Liver (tissue), 9 donors: Measurements from ENCODE around the gene PFAS. TPM values are rescaled to one million over a fixed set of nuclear protein-coding genes. Genes with fewer than 3 reads are reported as not detected.
A peak's percentile ranks its signal among the peaks of the same experiment; 100 is the strongest.

Experiments used
- DNase-seq: peaks from one replicate; pipeline ENCODE4 v3.0.0-alpha.2; 2017; ENCODE audit warnings: low spot score
- H3K27ac ChIP-seq, 2 donors: one replicate each; pipeline ENCODE4 v1.7.0; 2013; ENCODE audit warnings: inconsistent platforms in 2 of 2, low read length in 2 of 2, control low read depth in 1 of 2, low read depth in 1 of 2, mild to moderate bottlenecking in 1 of 2
- H3K27me3 ChIP-seq, 4 donors: one replicate each; pipeline versions ENCODE4 v1.6.1 to v1.7.0; 2013; ENCODE audit warnings: low read length in 3 of 4, inconsistent platforms in 1 of 4, mild to moderate bottlenecking in 1 of 4, moderate library complexity in 1 of 4; ENCODE audit not compliant: control insufficient read depth in 4 of 4, insufficient read depth in 4 of 4
- H3K36me3 ChIP-seq, 4 donors: one replicate each; pipeline versions ENCODE4 v1.6.1 to v1.7.0; 2013; ENCODE audit warnings: low read length in 3 of 4, mild to moderate bottlenecking in 3 of 4, low read depth in 1 of 4, moderate library complexity in 1 of 4; ENCODE audit not compliant: control insufficient read depth in 4 of 4, insufficient read depth in 3 of 4
- H3K4me1 ChIP-seq, 4 donors: one replicate each; pipeline versions ENCODE4 v1.6.1 to v1.7.0; 2013; ENCODE audit warnings: low read length in 3 of 4, mild to moderate bottlenecking in 3 of 4, moderate library complexity in 1 of 4; ENCODE audit not compliant: control insufficient read depth in 4 of 4, insufficient read depth in 4 of 4
- H3K4me3 ChIP-seq, 3 donors: one replicate each; pipeline versions ENCODE4 v1.6.1 to v1.7.0; 2013; ENCODE audit warnings: low read length in 3 of 3, control low read depth in 1 of 3, low read depth in 1 of 3, mild to moderate bottlenecking in 1 of 3
- H3K9ac ChIP-seq, 2 donors: one replicate each; pipeline ENCODE4 v1.7.0; 2013; ENCODE audit warnings: low read length in 2 of 2, mild to moderate bottlenecking in 2 of 2, moderate library complexity in 2 of 2, control low read depth in 1 of 2, low read depth in 1 of 2
- H3K9me3 ChIP-seq, 4 donors: one replicate each; pipeline versions ENCODE4 v1.6.1 to v1.7.0; 2013; ENCODE audit warnings: low read length in 3 of 4; ENCODE audit not compliant: control insufficient read depth in 4 of 4
- EGR1 ChIP-seq, 2 donors: IDR thresholded peaks; 2 replicates each; pipeline ENCODE4 v1.6.1; 2016 to 2018; ENCODE audit warnings: antibody characterized with exemption in 2 of 2, low read depth in 2 of 2
- FOXA2 ChIP-seq: IDR thresholded peaks from 2 replicates; pipeline ENCODE4 v1.6.1; 2016; ENCODE audit warnings: antibody characterized with exemption
- GABPA ChIP-seq, 2 donors: IDR thresholded peaks in 1 of 2; conservative IDR thresholded peaks in 1 of 2; 2 replicates each; pipeline ENCODE4 v1.6.1; 2016; ENCODE audit warnings: antibody characterized with exemption in 2 of 2, mild to moderate bottlenecking in 1 of 2, moderate library complexity in 1 of 2
- HNF4A ChIP-seq, 2 donors: conservative IDR thresholded peaks; 2 replicates each; pipeline ENCODE4 v1.6.1; 2016; ENCODE audit warnings: antibody characterized with exemption in 2 of 2, mild to moderate bottlenecking in 2 of 2
- HNF4G ChIP-seq: IDR thresholded peaks from 2 replicates; pipeline ENCODE4 v1.6.1; 2016; ENCODE audit warnings: antibody characterized with exemption
- JUND ChIP-seq, 2 donors: IDR thresholded peaks; 2 replicates each; pipeline ENCODE4 v1.6.1; 2016; ENCODE audit warnings: antibody characterized with exemption in 2 of 2
- NR2F2 ChIP-seq: IDR thresholded peaks from 2 replicates; pipeline ENCODE4 v1.6.1; 2016; ENCODE audit warnings: antibody characterized with exemption
- RAD21 ChIP-seq, 2 donors: IDR thresholded peaks; 2 replicates each; pipeline ENCODE4 v1.6.1; 2016; ENCODE audit warnings: antibody characterized with exemption in 2 of 2, mild to moderate bottlenecking in 2 of 2
- RXRA ChIP-seq, 2 donors: IDR thresholded peaks; 2 replicates each; pipeline ENCODE4 v1.6.1; 2017 to 2018; ENCODE audit warnings: antibody characterized with exemption in 2 of 2, mild to moderate bottlenecking in 1 of 2
- TAF1 ChIP-seq: conservative IDR thresholded peaks from 2 replicates; pipeline ENCODE4 v1.6.1; 2016; ENCODE audit warnings: antibody characterized with exemption, mild to moderate bottlenecking
- YY1 ChIP-seq: IDR thresholded peaks from 2 replicates; pipeline ENCODE4 v1.6.1; 2016; ENCODE audit warnings: antibody characterized with exemption, mild to moderate bottlenecking
- WGBS: extraction: QIAGEN DNeasy Blood & Tissue Kit; methylation state at CpG from one replicate; pipeline ENCODE4 v1.1.7; 2013; 5-methylcytosine and 5-hydroxymethylcytosine counted together
- polyA plus RNA-seq, 2 donors: library from polyadenylated mRNA; stranded (reverse) in 1 of 2; unstranded in 1 of 2; fragments of 200-250 nt in 1 of 2; fragments of >200 nt in 1 of 2; fragmentation: Nextera tagmentation in 1 of 2; extraction: Ambion mirVana in 1 of 2; gene quantifications; one replicate each; pipeline versions ENCODE4 v1.2.1 to v1.2.3, GENCODE V29; 2013 to 2015
- total RNA-seq, 2 donors: library from RNA; depleted of rRNA; stranded (reverse); fragments of >200 nt; gene quantifications; one replicate each; pipeline ENCODE4 v1.2.3, GENCODE V29; 2014
- TF ChIP-seq, protein P1 (sequence below): IDR thresholded peaks from 2 replicates; pipeline ENCODE4 v1.6.1; 2016; ENCODE audit warnings: antibody characterized with exemption
- TF ChIP-seq, protein P2 (sequence below): IDR thresholded peaks from 2 replicates; pipeline ENCODE4 v1.6.1; 2016; ENCODE audit warnings: antibody characterized with exemption
- TF ChIP-seq, protein P3 (sequence below): fragments of 150-350 bp; IDR thresholded peaks from 2 replicates; pipeline ENCODE4 v1.5.1; 2017; ENCODE audit warnings: improper control_type of control experiment, low read depth, low read length; ENCODE audit not compliant: missing input control
- TF ChIP-seq, protein P4 (sequence below): IDR thresholded peaks from 2 replicates; pipeline ENCODE4 v1.6.1; 2016; ENCODE audit warnings: antibody characterized with exemption
- TF ChIP-seq, protein P5 (sequence below): IDR thresholded peaks from 2 replicates; pipeline ENCODE4 v1.6.1; 2016; ENCODE audit warnings: antibody characterized with exemption, mild to moderate bottlenecking
- donor health status: healthy.
- donor health status: healthy.
- donor health status: healthy.
- donor health status: healthy.
- donor health status: healthy.

The PFAS gene
- total and polyA plus RNA-seq, 4 donors = 6.0 to 18.5 (median 10.8) TPM

DNA sequence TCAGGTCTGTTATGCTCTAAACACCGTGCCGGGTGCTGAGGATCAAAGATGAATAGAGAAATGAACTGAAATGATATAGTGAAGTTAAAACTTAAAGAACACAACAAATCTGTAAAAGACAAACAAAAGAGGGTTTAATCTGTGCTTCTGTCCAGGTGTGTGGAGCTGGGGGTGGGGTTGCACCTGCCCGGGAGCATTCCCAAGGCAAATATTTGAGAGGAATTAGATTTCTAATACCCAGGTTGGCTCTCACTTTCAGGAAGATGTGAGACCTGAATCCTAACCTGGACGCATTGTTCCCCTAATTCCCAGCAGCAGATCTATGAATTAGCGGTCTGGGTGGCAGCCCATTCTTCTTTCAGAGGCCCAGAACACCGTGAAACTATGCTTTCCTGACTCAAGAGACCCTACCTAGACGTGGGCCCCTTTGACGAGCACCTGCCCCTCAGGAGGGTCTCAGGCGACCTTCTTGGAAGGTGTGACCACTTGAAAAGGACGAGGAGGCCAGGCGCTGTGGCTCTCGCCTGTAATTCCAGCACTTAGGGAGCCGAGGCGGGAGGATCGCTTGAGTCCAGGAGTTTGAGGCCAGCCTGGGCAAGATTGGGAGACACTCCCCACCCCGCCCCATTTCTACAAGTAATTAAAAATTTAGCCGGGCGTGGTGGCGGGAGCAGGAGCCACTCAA lies 38.7 kb downstream of the PFAS start:
- Histone ChIP-seq H3K4me3 (peak overlapping the region; percentile 54 to 85 (median 68)), H3K4me1 (peaks cover 8 to 46% (median 39%) of the 10 kb centered on the region in 4 donors), H3K27ac (peak overlapping the region; percentile 83 to 88), H3K27me3 (no peaks in the 10 kb centered on the region), H3K9ac (peak overlapping the region; percentile 48 to 69), H3K36me3 (no peaks in the 10 kb centered on the region), H3K9me3 (no peaks in the 10 kb centered on the region)
- TF ChIP-seq JUND (IDR thresholded peaks at IDR 0.05) (no peak), NR2F2 (no peak), HNF4A (conservative IDR thresholded peaks at IDR 0.05) (no peak), FOXA2 (no peak), HNF4G (no peak), RXRA (IDR thresholded peaks at IDR 0.05) (no peak), TAF1 (no peak), GABPA (IDR thresholded peaks at IDR 0.05 in 1 of 2, conservative IDR thresholded peaks at IDR 0.05 in 1 of 2) (no peak), YY1 (no peak), RAD21 (IDR thresholded peaks at IDR 0.05) (no peak), EGR1 (IDR thresholded peaks at IDR 0.05; ENCODE audit: low read depth in 2 of 2) (no peak)
- TF ChIP-seq, protein P1, sequence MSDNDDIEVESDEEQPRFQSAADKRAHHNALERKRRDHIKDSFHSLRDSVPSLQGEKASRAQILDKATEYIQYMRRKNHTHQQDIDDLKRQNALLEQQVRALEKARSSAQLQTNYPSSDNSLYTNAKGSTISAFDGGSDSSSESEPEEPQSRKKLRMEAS = no peak
- TF ChIP-seq, protein P2, sequence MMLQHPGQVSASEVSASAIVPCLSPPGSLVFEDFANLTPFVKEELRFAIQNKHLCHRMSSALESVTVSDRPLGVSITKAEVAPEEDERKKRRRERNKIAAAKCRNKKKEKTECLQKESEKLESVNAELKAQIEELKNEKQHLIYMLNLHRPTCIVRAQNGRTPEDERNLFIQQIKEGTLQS = no peak
- TF ChIP-seq, protein P3, sequence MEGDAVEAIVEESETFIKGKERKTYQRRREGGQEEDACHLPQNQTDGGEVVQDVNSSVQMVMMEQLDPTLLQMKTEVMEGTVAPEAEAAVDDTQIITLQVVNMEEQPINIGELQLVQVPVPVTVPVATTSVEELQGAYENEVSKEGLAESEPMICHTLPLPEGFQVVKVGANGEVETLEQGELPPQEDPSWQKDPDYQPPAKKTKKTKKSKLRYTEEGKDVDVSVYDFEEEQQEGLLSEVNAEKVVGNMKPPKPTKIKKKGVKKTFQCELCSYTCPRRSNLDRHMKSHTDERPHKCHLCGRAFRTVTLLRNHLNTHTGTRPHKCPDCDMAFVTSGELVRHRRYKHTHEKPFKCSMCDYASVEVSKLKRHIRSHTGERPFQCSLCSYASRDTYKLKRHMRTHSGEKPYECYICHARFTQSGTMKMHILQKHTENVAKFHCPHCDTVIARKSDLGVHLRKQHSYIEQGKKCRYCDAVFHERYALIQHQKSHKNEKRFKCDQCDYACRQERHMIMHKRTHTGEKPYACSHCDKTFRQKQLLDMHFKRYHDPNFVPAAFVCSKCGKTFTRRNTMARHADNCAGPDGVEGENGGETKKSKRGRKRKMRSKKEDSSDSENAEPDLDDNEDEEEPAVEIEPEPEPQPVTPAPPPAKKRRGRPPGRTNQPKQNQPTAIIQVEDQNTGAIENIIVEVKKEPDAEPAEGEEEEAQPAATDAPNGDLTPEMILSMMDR = no peak
- TF ChIP-seq, protein P4, sequence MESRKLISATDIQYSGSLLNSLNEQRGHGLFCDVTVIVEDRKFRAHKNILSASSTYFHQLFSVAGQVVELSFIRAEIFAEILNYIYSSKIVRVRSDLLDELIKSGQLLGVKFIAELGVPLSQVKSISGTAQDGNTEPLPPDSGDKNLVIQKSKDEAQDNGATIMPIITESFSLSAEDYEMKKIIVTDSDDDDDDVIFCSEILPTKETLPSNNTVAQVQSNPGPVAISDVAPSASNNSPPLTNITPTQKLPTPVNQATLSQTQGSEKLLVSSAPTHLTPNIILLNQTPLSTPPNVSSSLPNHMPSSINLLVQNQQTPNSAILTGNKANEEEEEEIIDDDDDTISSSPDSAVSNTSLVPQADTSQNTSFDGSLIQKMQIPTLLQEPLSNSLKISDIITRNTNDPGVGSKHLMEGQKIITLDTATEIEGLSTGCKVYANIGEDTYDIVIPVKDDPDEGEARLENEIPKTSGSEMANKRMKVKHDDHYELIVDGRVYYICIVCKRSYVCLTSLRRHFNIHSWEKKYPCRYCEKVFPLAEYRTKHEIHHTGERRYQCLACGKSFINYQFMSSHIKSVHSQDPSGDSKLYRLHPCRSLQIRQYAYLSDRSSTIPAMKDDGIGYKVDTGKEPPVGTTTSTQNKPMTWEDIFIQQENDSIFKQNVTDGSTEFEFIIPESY = no peak
- TF ChIP-seq, protein P5, sequence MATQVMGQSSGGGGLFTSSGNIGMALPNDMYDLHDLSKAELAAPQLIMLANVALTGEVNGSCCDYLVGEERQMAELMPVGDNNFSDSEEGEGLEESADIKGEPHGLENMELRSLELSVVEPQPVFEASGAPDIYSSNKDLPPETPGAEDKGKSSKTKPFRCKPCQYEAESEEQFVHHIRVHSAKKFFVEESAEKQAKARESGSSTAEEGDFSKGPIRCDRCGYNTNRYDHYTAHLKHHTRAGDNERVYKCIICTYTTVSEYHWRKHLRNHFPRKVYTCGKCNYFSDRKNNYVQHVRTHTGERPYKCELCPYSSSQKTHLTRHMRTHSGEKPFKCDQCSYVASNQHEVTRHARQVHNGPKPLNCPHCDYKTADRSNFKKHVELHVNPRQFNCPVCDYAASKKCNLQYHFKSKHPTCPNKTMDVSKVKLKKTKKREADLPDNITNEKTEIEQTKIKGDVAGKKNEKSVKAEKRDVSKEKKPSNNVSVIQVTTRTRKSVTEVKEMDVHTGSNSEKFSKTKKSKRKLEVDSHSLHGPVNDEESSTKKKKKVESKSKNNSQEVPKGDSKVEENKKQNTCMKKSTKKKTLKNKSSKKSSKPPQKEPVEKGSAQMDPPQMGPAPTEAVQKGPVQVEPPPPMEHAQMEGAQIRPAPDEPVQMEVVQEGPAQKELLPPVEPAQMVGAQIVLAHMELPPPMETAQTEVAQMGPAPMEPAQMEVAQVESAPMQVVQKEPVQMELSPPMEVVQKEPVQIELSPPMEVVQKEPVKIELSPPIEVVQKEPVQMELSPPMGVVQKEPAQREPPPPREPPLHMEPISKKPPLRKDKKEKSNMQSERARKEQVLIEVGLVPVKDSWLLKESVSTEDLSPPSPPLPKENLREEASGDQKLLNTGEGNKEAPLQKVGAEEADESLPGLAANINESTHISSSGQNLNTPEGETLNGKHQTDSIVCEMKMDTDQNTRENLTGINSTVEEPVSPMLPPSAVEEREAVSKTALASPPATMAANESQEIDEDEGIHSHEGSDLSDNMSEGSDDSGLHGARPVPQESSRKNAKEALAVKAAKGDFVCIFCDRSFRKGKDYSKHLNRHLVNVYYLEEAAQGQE = no peak
- WGBS = 16% methylated on average over 19 of the region's 19 CpGs
- no peak for DNase-seq
